ENCODE results near the gene ACAN.

The ACAN gene

DNA sequence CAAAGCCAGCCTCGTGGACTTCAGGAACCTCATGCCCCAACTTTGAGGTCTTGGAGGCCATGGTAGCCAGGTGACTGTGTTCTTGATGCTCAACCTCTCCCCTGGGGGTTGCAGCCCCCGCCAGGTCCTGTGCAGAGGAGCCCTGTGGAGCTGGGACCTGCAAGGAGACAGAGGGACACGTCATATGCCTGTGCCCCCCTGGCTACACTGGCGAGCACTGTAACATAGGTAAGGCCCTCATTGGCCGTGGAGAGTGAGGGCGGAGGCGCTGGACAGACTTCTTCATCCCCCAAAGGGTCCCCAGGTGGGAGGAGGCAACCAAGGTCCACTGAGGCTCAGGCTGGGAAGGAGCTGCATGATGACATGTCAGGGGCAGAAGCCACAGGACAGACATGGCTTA lies 57.0 kb downstream of the ACAN start:
- H3K4me3 ChIP-seq (ENCODE audit: low read depth, low read length): no peak overlapping the region
- POLR2A ChIA-PET: no interaction called here

DNA sequence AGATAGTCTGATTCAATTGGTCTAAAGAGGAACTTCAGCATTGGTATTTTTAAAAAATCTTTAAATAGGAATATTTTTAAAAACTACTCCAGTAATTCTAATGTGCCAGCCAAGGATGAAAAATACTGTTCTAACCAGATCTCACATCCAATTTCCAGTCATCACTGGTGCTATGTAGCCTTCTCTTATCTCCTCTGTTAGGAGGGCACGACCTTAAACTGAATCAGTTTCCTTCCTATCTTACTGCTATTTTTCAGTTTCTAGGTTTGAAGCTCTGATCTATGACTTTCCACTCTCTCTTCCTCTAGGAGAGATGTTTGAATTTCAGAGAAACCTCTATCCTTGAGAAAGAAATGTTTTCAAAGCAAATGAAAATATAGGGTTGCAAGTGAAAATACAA lies 60.2 kb downstream of the ACAN start:
- no peak for DNase-seq (ENCODE audit: low read depth, low spot score)
- no peak overlapping the region for H3K4me3 ChIP-seq (ENCODE audit: low read depth, low read length)
- POLR2A ChIA-PET: interaction anchor here (1.2 kb wide), 1 partner anchor 225 kb away, joined by 3 read pairs; the partner anchor contains the start of gene ISG20
- CTCF ChIA-PET: interaction anchor here (1.0 to 6.0 kb wide), 6 partner anchors 8 to 206 kb away, joined by 3 to 27 read pairs (median 6); no protein-coding TSS in a partner anchor
- TF ChIP-seq, protein P1, sequence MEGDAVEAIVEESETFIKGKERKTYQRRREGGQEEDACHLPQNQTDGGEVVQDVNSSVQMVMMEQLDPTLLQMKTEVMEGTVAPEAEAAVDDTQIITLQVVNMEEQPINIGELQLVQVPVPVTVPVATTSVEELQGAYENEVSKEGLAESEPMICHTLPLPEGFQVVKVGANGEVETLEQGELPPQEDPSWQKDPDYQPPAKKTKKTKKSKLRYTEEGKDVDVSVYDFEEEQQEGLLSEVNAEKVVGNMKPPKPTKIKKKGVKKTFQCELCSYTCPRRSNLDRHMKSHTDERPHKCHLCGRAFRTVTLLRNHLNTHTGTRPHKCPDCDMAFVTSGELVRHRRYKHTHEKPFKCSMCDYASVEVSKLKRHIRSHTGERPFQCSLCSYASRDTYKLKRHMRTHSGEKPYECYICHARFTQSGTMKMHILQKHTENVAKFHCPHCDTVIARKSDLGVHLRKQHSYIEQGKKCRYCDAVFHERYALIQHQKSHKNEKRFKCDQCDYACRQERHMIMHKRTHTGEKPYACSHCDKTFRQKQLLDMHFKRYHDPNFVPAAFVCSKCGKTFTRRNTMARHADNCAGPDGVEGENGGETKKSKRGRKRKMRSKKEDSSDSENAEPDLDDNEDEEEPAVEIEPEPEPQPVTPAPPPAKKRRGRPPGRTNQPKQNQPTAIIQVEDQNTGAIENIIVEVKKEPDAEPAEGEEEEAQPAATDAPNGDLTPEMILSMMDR (IDR thresholded peaks at IDR 0.05; ENCODE audit: insufficient read depth, low read length, missing control alignments): no peak

More for the DNA sequence above, 57.0 kb downstream of the ACAN start:
- DNase-seq (ENCODE audit: low read depth, low spot score): no peak
- TF ChIP-seq, protein P1 (IDR thresholded peaks at IDR 0.05; ENCODE audit: insufficient read depth, low read length, missing control alignments): no peak
- CTCF ChIA-PET: interaction anchor here (6.0 kb wide), 1 partner anchor 19 kb away, joined by 27 read pairs; no protein-coding TSS in a partner anchor

DNA sequence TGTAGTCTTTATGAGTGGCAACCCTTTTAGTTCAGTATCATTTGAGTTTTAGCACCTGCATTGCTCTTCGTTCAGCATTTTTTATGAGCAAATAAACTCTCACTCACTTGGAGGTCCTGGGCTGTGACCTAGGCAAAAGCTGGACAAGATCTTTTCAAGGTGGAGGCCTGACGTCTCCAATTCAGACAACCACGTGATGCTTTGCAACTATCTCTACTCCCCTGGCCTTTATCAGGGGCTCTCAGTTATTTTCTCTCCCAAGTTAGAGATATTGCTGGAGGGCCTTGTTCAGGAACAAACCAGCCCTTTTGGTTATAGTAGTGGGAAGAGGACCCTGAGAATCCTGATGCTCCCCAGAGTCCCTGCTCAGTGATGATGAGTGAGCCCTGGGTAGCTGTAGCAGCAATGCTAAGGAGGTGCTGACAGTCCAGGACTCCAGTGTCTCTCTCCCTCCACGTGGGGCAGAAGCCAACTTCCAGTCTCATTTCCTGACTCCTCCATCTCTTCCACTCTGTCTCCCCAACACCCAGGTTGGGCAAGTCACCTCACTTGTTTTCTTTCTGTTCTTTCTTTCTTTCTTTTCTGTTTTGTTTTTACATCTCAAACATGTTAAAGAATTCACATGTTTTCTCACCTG lies 61.7 kb downstream of the ACAN start:
- POLR2A ChIA-PET: interaction anchor here (1.2 kb wide), 1 partner anchor 226 kb away, joined by 3 read pairs; the partner anchor contains the start of gene ISG20
- DNase-seq (ENCODE audit: low read depth, low spot score): no peak
- CTCF ChIA-PET: interaction anchor here (2.6 to 6.0 kb wide), 3 partner anchors 14 to 207 kb away, joined by 8 to 27 read pairs (median 10); no protein-coding TSS in a partner anchor
- TF ChIP-seq, protein P1 (IDR thresholded peaks at IDR 0.05; ENCODE audit: insufficient read depth, low read length, missing control alignments): no peak
- H3K4me3 ChIP-seq (ENCODE audit: low read depth, low read length): no peak overlapping the region

DNA sequence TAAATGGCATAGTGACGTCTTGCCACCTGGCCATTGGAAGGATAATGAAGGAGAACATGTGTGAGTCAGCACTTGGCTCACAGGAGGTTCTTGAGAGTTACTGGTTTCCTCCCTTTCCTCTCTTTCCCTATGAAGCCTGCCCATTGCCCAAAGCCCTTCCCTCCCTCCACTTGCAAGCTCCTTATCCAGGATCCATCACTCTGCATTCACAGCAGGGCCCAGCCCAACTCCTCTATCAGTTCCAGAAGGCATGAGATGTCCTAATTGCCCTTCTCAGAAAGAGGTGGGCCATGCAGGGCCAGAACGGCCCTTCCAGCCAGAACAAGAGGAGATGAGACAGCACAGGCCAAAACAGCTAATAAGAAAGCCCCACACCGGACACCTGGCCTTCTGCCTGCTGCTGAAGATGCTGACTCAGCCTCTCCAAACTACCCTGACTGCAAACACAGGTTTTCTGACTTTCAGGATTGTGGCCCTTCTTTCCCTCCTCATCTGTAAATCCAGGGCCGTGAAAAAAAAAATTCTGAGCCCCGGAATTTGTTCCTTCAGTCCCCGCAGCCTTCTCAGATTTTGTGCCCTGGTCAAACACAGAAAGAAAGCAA lies 62.4 kb downstream of the ACAN start:
- ChIA-PET CTCF (interaction anchor here (2.6 to 6.0 kb wide), 2 partner anchors 14 to 31 kb away, joined by 8 to 27 read pairs; no protein-coding TSS in a partner anchor), POLR2A (no interaction called here)
- TF ChIP-seq, protein P1 (IDR thresholded peaks at IDR 0.05; ENCODE audit: insufficient read depth, low read length, missing control alignments): no peak
- DNase-seq (ENCODE audit: low read depth, low spot score): no peak
- no peak overlapping the region for H3K4me3 ChIP-seq (ENCODE audit: low read depth, low read length)

DNA sequence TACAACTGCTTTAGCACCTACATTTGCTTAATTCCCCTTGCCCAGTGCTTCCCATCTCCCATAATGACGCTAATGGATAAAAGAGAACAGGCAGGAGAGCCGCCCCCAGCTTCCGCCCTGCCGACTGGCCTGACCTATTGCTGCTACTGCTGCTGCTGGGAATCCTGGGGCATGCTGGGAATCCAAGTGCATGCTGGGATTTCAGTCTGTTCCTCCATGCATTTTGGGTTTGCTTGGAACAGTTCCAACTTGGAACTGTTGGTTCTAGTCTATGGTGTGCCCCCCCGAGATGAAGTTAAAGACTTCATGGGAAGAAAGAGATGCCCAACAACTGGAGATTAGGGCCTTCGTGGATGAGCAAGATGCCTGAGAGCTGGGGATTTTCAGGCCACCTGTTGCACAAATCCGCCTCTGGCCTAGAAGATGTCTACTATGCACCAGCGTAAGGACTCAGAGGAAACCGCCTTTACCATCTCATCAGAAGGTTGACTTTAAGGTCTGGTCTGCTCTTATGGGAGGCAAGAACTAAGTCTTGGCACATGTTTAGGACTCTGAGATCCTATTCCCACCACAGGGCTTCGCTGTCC lies 63.2 kb downstream of the ACAN start:
- TF ChIP-seq, protein P1 (IDR thresholded peaks at IDR 0.05; ENCODE audit: insufficient read depth, low read length, missing control alignments): no peak
- no peak overlapping the region for H3K4me3 ChIP-seq (ENCODE audit: low read depth, low read length)
- no peak for DNase-seq (ENCODE audit: low read depth, low spot score)
- POLR2A ChIA-PET: no interaction called here
- CTCF ChIA-PET: interaction anchor here (1.8 kb wide), 1 partner anchor 208 kb away, joined by 6 read pairs; no protein-coding TSS in a partner anchor

DNA sequence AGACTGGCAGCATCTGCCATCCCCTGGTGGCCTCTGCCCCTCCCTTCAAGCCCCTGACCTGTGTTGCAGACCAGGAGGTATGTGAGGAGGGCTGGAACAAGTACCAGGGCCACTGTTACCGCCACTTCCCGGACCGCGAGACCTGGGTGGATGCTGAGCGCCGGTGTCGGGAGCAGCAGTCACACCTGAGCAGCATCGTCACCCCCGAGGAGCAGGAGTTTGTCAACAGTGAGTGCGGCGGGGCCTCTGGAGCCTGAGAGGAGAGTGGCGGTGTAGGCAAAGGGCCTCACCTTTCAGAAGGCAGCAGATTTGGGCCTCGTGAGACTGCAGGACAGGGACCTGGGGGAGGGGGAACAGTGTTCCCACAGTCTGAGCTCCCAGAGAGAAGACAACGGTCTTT lies 68.1 kb downstream of the ACAN start:
- DNase-seq (ENCODE audit: low read depth, low spot score): no peak
- no peak overlapping the region for H3K4me3 ChIP-seq (ENCODE audit: low read depth, low read length)
- CTCF ChIA-PET: interaction anchor here (1.2 to 1.9 kb wide), 5 partner anchors 9 to 217 kb away, joined by 3 to 7 read pairs (median 5); no protein-coding TSS in a partner anchor
- POLR2A ChIA-PET: interaction anchor here (0.6 kb wide), 1 partner anchor 144 kb away, joined by 3 read pairs; no protein-coding TSS in a partner anchor
- TF ChIP-seq, protein P1 (IDR thresholded peaks at IDR 0.05; ENCODE audit: insufficient read depth, low read length, missing control alignments): no peak
